ENCODE data around the gene PRKN. TPM values are rescaled to one million over a fixed set of nuclear protein-coding genes. Genes with fewer than 3 reads are reported as not detected.

PRKN gene
- total and polyA plus RNA-seq, 9 of the 15 experiments (the other 6 are each of a cell fraction or from before 2014, with no cell fraction given): 0.03 to 0.96 (median 0.15) TPM; not detected in 2

- TF ChIP-seq CEBPZ (IDR thresholded peaks at IDR 0.05; ENCODE audit: borderline replicate concordance, low read depth, low read length): no peak
- 0 out of 2 replicates have a peak, but pooled peaks have one; percentile 2 for TF ChIP-seq CTBP1 (IDR thresholded peaks at IDR 0.05; ENCODE audit: borderline replicate concordance)
- 0 out of 2 replicates have a peak, but pooled peaks have one; percentile 24 for TF ChIP-seq MTA1 (IDR thresholded peaks at IDR 0.05; ENCODE audit: borderline replicate concordance)
- peak; percentile 71 for TF ChIP-seq DPF2 (IDR thresholded peaks at IDR 0.05)
- TF ChIP-seq ZNF699 (CRISPR knock-in tag; IDR thresholded peaks at IDR 0.05; ENCODE audit: insufficient replicate concordance): no peak
- no peak for TF ChIP-seq EZH2 (IDR thresholded peaks at IDR 0.05; ENCODE audit: borderline replicate concordance, low read depth, low read length)
- TF ChIP-seq, protein P1, sequence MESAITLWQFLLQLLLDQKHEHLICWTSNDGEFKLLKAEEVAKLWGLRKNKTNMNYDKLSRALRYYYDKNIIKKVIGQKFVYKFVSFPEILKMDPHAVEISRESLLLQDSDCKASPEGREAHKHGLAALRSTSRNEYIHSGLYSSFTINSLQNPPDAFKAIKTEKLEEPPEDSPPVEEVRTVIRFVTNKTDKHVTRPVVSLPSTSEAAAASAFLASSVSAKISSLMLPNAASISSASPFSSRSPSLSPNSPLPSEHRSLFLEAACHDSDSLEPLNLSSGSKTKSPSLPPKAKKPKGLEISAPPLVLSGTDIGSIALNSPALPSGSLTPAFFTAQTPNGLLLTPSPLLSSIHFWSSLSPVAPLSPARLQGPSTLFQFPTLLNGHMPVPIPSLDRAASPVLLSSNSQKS (CRISPR knock-in tag; IDR thresholded peaks at IDR 0.05): no peak
- TF ChIP-seq CCNT2 (IDR thresholded peaks at IDR 0.05; ENCODE audit: borderline replicate concordance, extremely low read depth, insufficient read length, low read depth, low read length): no peak
- TF ChIP-seq CTCF (IDR thresholded peaks at IDR 0.05 in 2 of 3, conservative IDR thresholded peaks at IDR 0.05 in 1 of 3; ENCODE audit: insufficient read depth in 2 of 3, low read depth in 1 of 3, low read length in 3 of 3): peak; percentile 60 to 79 (median 65)
- TF ChIP-seq, protein P2, sequence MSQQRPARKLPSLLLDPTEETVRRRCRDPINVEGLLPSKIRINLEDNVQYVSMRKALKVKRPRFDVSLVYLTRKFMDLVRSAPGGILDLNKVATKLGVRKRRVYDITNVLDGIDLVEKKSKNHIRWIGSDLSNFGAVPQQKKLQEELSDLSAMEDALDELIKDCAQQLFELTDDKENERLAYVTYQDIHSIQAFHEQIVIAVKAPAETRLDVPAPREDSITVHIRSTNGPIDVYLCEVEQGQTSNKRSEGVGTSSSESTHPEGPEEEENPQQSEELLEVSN (IDR thresholded peaks at IDR 0.05; ENCODE audit: borderline replicate concordance in 1 of 2, extremely low read depth in 1 of 2, insufficient read depth in 1 of 2, insufficient read length in 1 of 2, low read depth in 1 of 2, low read length in 1 of 2, poor library complexity in 1 of 2, severe bottlenecking in 1 of 2): peak in 1 of 2 experiments; percentile 69
- TF ChIP-seq ZNF316 (IDR thresholded peaks at IDR 0.05): peak; percentile 92
- TF ChIP-seq, protein P3, sequence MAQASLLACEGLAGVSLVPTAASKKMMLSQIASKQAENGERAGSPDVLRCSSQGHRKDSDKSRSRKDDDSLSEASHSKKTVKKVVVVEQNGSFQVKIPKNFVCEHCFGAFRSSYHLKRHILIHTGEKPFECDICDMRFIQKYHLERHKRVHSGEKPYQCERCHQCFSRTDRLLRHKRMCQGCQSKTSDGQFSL (CRISPR knock-in tag; IDR thresholded peaks at IDR 0.05): no peak
- TF ChIP-seq, protein P3 (tag; IDR thresholded peaks at IDR 0.05): no peak
- peak in 1 of 2 experiments; percentile 47; a peak in 1 of 3 replicates for TF ChIP-seq CBX3 (IDR thresholded peaks at IDR 0.05; ENCODE audit: borderline replicate concordance in 1 of 2, low read length in 2 of 2)
Measured at GRCh38 chr6:161374971-161375873, 1352.3 kb downstream of the PRKN start (continued).
